Globus pallidus (tissue), 1 donor: ENCODE results near the gene TMEM156.
"Not testable (repeated sequence)": the region's sequence is repeated elsewhere in the genome, so short reads cannot be mapped to it uniquely, and the experiment has no call there.

Source experiments
- DNase-seq: peaks from one replicate; pipeline ENCODE4 v3.0.0-alpha.2; 2015; ENCODE audit warnings: low spot score

Gene TMEM156

DNA sequence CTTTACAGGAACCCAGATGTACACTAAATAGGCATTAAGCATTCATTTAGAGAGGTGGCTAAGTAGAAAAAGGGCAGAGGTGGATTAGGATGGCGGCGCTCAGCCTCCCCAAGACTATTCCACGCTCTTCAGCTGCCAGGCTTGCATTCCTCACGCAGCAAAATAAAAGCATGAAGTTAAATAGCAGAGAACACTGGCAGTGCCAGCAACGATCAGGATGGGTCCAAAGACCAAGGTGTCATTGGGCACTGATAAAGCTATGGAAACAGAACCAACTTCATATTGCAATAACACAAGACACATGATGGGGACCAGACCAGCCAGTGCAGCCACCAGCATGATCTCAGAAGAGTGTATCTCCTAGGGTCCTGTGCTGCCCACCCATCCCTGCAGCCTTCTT lies 42.0 kb downstream of the TMEM156 start:
- DNase-seq = no peak

- no peak for DNase-seq
Observed at GRCh38 chr4:38989487-38989886, 42.7 kb downstream of the TMEM156 start.

GRCh38 chr4:38988353-38988752 lies 43.9 kb downstream of the TMEM156 start:
- DNase-seq = not testable (repeated sequence)

- no peak for DNase-seq
Observed at GRCh38 chr4:38987491-38987890, 44.7 kb downstream of the TMEM156 start.

GRCh38 chr4:38985410-38986100 lies 46.7 kb downstream of the TMEM156 start:
- DNase-seq = peak; percentile 5

GRCh38 chr4:38983787-38984598 lies 48.2 kb downstream of the TMEM156 start:
- peak; percentile 9 for DNase-seq

GRCh38 chr4:38983291-38983690 lies 48.9 kb downstream of the TMEM156 start:
- DNase-seq = no peak

DNA sequence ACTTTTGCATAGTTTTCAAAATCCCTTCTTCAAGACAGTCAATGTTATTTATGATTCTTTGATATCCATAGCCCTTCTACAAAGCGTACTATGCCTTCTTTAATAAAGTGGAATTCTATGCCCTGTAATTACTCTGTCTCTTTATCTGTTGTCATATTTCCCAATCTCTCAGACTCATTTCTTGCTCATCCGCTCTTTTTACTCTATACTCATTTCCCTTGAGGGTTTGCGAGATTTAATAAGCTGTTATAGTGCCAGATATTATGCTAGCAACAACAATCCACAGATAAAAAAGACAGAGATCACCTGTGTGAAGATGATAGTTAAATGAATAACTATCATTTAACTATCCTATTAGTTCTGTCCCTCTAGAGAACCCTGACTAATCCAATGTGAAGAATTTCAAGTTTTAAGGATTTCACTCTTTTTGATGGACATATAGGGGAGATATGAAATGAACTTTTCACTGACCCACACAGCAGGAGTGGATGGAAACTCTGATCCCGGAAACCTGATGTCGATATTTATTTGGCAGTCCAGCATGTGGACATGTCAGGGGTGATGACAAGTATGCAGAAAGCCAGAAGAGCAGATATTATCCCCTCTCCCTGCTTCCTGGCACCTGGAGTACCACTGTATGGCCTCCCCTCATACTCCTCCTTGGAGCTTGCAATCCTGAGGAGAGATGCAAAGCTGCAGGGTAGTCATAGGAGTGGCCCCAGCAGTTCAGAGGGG lies 49.7 kb downstream of the TMEM156 start:
- DNase-seq = no peak

DNA sequence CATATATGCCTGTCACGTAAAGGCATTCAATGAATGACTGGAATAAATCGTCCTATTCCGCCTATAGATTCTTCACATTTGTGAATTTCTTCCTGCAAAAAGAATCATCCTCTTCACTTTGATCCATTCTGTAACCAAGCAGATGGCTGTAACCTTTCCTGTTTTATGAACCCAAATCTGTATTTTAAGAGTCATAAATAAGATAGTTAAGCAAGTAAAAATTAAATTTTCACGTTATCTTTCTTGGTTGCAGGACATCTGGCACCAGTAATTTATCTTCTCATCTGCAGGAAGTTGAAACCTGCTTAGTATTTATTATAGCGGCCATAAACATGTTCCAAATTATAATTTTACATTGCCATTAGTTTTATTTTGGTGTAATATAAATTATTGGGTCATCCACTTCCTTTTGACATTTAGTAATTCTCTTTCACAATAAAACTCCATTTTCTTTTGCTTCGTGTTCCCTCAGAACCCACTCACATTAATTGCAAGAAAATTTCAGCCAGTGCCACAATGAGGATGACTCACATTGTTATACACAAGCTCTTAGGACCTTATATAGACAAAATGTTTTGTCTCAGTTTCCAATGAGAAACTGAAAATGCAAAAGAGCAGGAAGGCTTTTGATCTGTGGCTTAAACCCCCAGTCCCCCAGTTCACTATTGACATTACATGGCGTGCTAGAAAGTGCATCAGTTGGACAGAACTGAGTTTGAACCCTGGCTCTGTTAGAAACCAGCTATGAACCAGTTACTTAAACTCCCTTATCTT lies 51.1 kb downstream of the TMEM156 start:
- no peak for DNase-seq

GRCh38 chr4:38979511-38980230 lies 52.5 kb downstream of the TMEM156 start:
- no peak for DNase-seq

GRCh38 chr4:38979081-38979480 lies 53.1 kb downstream of the TMEM156 start:
- DNase-seq = no peak

GRCh38 chr4:38976308-38976707 lies 55.9 kb downstream of the TMEM156 start:
- DNase-seq = no peak

- no peak for DNase-seq
Observed at GRCh38 chr4:38968668-38969067, 63.5 kb downstream of the TMEM156 start.

DNA sequence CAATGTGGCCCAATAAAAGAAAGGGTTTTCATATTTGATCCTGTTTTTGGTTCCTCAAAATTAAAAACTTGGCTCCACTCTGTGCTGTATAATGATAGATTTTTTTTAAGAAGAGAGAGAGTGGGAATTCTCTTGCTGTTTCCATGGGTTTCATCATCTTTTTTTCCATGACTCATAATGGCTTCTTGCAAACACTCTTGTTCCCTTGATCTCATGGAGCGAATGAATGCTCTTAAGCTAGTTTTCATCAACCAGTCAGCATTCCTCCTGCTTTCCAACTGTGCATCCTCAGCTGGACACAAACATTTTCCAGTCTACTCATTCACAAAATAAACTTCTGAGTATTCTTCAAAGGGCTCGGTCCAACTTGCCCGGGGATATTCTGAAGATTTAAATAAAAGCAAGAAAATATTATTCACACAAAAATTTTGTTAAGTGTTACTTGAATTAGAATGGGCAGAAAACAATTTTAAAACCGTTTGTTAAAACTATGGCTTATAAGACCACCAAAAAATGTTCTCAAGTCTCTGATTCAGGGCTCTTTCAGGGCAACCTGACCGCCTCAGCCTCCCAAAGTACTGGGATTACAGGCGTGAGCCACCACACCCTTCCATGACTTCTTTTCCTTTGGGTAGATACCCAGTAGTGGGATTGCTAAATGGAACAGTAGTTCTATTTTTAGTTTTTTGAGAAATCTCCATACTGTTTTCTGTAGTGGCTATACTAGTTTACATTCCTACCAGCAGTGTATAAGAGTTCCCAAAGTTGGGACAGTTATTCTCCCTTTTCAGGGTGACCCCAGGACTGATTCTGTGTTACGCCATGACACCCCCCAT lies 64.7 kb downstream of the TMEM156 start:
- no peak for DNase-seq

GRCh38 chr4:38965866-38966265 lies 66.3 kb downstream of the TMEM156 start:
- DNase-seq = no peak

GRCh38 chr4:38964942-38965775 lies 67.0 kb downstream of the TMEM156 start:
- DNase-seq = no peak

DNA sequence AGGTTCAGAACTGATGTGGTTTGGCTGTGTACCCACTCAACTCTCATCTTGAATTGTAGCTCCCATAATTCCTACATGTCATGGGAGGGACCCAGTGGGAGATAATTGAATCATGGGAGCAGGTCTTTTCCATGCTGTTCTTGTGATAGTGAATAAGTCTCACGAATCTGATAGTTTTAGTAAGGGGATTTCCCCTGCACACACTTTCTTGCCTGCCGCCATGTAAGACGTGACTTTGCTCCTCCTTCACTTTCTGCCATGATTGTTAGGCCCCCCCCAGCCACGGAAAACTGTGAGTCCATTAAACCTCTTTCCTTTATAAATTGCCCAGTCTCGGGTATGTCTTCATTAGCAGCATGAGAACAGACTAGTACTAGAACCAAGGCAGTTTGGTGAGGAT lies 73.0 kb downstream of the TMEM156 start:
- DNase-seq = not testable (repeated sequence)

- no peak for DNase-seq
Observed at GRCh38 chr4:38958453-38959190, 73.6 kb downstream of the TMEM156 start.

DNA sequence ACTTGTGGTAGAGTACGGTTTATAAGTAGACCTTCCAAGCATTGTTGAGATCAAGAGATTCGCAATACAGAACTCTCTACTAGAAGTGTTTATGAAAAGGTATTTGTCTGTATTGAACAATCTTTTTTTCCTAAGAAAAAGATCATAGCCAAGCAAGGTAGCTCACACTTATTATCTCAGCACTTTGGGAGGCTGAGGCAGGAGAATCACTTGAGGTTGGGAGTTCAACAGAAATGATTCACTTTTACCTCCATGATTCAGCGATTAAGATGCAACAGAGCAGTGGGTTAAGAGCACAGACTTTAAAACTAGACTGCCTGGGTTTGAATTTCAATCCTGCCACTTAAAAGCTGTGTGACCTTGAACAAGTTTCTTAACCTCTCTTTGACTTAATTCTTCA lies 74.3 kb downstream of the TMEM156 start:
- DNase-seq = no peak
